Measurements from ENCODE around the gene MARCHF2. TPM values are rescaled to one million over a fixed set of nuclear protein-coding genes. Genes with fewer than 3 reads are reported as not detected.

Gene MARCHF2
- polyA plus RNA-seq, 2 of the 4 experiments (the other 2 are of a cell fraction) = 12.4 to 13.1 TPM

- Histone ChIP-seq H3K9me3 (no peaks in the 10 kb centered on the region), H3K27ac (peak overlapping the region; percentile 67 to 84; a peak in 5 of 6 replicates), H3K4me1 (peaks cover 70% of the 10 kb centered on the region), H3K4me3 (no peak overlapping the region), H3K4me2 (peak overlapping the region; percentile 73)
- FAIRE-seq = no peak
- ChIA-PET CTCF (interaction anchor here (1.0 kb wide), 1 partner anchor 47 kb away, joined by 3 read pairs; no protein-coding TSS in a partner anchor), POLR2A (interaction anchor here (1.0 kb wide), 1 partner anchor 14 kb away, joined by 3 read pairs; the partner anchor contains the start of gene HNRNPM)
- TF ChIP-seq ZFP36 (IDR thresholded peaks at IDR 0.05; ENCODE audit: borderline replicate concordance, partially characterized antibody) = no peak
- TF ChIP-seq HEYL (CRISPR knock-in tag; IDR thresholded peaks at IDR 0.05) = no peak
- TF ChIP-seq HOXB13 (CRISPR knock-in tag; IDR thresholded peaks at IDR 0.05; ENCODE audit: low read depth) = no peak
- no peak for TF ChIP-seq MYC (IDR thresholded peaks at IDR 0.05; ENCODE audit: borderline replicate concordance, low read length)
- TF ChIP-seq FOSB (CRISPR knock-in tag; IDR thresholded peaks at IDR 0.05) = no peak
- TF ChIP-seq ZC3H11A (IDR thresholded peaks at IDR 0.05) = no peak
- no peak for TF ChIP-seq KDM5A (IDR thresholded peaks at IDR 0.05)
- ATAC-seq = no peak
- no peak for DNase-seq (ENCODE audit: low read depth in 1 of 2, low spot score in 1 of 2)
- 40% methylated on average over 5 of the region's 5 CpGs for WGBS (ENCODE audit: missing lambda C conversion rate)
Measured at GRCh38 chr19:8458380-8458779, 45.3 kb downstream of the MARCHF2 start.

DNA sequence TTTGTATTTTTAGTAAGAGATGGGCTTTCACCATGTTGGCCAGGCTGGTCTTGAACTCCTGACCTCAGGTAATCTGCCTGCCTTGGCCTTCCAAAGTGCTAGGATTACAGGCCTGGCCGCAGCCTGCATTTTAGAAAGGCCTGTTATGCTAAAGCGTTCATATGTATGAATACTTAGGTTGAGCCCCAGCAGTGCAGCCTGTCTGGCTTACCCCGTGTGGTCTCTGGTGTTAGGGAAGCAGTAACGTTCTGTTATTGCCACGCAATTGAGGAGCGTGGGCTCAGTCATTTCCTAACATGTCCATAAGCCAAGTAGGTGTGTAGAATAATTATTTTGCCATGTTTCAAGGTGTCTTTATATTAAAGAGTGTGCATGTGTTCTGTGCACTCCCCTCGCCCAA is 46.0 kb downstream of the MARCHF2 start:
- H3K4me3 ChIP-seq = peak overlapping the region; percentile 16; the same call in 2 of the 3 replicates
- ChIA-PET POLR2A (interaction anchor here (1.1 to 1.3 kb wide), 2 partner anchors 14 to 55 kb away, joined by 4 to 5 read pairs; partner anchors contain the start of genes HNRNPM and ZNF414), CTCF (interaction anchor here (1.2 to 1.9 kb wide), 5 partner anchors 17 to 106 kb away, joined by 3 to 4 read pairs (median 3); partner anchors contain the start of gene MARCHF2)
- peak overlapping the region; percentile 67 to 84 for H3K27ac ChIP-seq
- DNase-seq (ENCODE audit: low read depth in 1 of 2, low spot score in 1 of 2) (no peak), FAIRE-seq (no peak), ATAC-seq (peak; percentile 41 to 63; a peak in 3 of 6 replicates)
- no peaks in the 10 kb centered on the region for H3K9me3 ChIP-seq
- H3K4me2 ChIP-seq = peak overlapping the region; percentile 73
- peaks cover 63% of the 10 kb centered on the region for H3K4me1 ChIP-seq
- no peak for TF ChIP-seq CBX2 (IDR thresholded peaks at IDR 0.05; ENCODE audit: borderline replicate concordance, low read depth)
- TF ChIP-seq MYC (IDR thresholded peaks at IDR 0.05; ENCODE audit: borderline replicate concordance, low read length) = no peak
- TF ChIP-seq PBX3 (IDR thresholded peaks at IDR 0.05) = no peak
- no peak for TF ChIP-seq EP300 (IDR thresholded peaks at IDR 0.05)
- no peak for TF ChIP-seq HOXA7 (CRISPR knock-in tag; IDR thresholded peaks at IDR 0.05)
- TF ChIP-seq RAD21 (conservative IDR thresholded peaks at IDR 0.05 in 1 of 2, IDR thresholded peaks at IDR 0.05 in 1 of 2) = no peak
- TF ChIP-seq CHD4 (IDR thresholded peaks at IDR 0.05; ENCODE audit: borderline replicate concordance) = no peak
- TF ChIP-seq KDM1A (IDR thresholded peaks at IDR 0.05; ENCODE audit: low read depth) = no peak
- no peak for TF ChIP-seq KDM5A (IDR thresholded peaks at IDR 0.05)
- no peak for TF ChIP-seq HOXB5 (CRISPR knock-in tag; IDR thresholded peaks at IDR 0.05)
- TF ChIP-seq SMC3 (IDR thresholded peaks at IDR 0.05) = no peak
- TF ChIP-seq HDAC2 (IDR thresholded peaks at IDR 0.05) = no peak
- TF ChIP-seq ZNF302 (CRISPR knock-in tag; IDR thresholded peaks at IDR 0.05) = no peak
- 16% methylated on average over 7 of the region's 7 CpGs for WGBS (ENCODE audit: missing lambda C conversion rate)

DNA sequence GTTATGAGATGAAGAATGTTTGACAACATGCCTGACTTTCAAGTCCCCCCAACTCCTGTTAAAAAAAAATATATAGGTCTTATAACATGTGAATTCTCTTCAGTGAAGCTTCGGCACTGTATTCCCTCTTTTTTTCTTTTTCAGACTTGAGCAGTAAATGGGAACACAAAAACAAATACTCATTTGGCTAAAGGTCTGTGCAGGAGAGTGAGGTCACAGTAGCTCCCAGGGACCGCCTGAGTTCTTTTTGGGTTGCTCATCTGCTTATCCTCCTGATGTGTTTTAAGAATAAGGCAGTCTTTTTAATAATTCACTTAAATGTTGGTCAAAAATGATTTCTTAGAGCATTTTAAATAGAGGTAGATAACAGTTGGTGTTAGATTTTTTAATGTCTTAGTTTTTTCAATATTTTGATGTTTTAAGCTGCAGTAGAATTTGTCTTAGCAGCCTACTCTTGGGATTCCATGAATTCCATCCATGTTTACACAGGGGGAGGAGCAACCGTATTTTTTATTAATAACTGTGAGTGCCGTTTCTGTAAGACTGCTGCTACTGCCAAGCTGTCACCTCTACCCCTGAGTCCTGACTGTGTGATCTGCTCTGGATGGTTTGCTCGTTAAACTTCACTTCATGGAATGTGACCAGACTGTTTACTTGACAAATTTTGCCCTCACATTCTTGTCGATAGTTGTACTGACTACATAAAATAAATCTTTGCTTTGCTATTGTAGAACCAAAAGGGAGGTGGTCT is 46.6 kb downstream of the MARCHF2 start:
- CTCF ChIA-PET = interaction anchor here (0.5 to 1.9 kb wide), 7 partner anchors 11 to 1308 kb away, joined by 3 to 4 read pairs (median 3); partner anchors contain the start of gene MARCHF2
- TF ChIP-seq JUN (IDR thresholded peaks at IDR 0.05) (peak in 1 of 2 experiments; percentile 13; a peak in 1 of 5 replicates), ESRRA (IDR thresholded peaks at IDR 0.05; ENCODE audit: borderline replicate concordance, low read length) (no peak), GATA3 (IDR thresholded peaks at IDR 0.05; ENCODE audit: borderline replicate concordance) (peak; percentile 38; the same call in 1 of the 2 replicates), FOSL2 (IDR thresholded peaks at IDR 0.05) (no peak), FOSL2 (CRISPR knock-in tag; IDR thresholded peaks at IDR 0.05) (peak; percentile 37; the same call in 1 of the 2 replicates)
- Histone ChIP-seq H3K4me2 (peak overlapping the region; percentile 73), H3K9me3 (no peaks in the 10 kb centered on the region), H3K4me3 (peak overlapping the region; percentile 16; the same call in 2 of the 3 replicates), H3K4me1 (peaks cover 61% of the 10 kb centered on the region), H3K27ac (peak overlapping the region; percentile 67 to 84)
- FAIRE-seq (no peak), ATAC-seq (peak; percentile 86 to 88), DNase-seq (ENCODE audit: low read depth in 1 of 2, low spot score in 1 of 2) (peak; percentile 49 to 52)
- POLR2A ChIA-PET = interaction anchor here (1.1 to 1.3 kb wide), 2 partner anchors 15 to 54 kb away, joined by 4 to 5 read pairs; partner anchors contain the start of genes HNRNPM and ZNF414
- WGBS (ENCODE audit: missing lambda C conversion rate) = 0% methylated on average over 6 of the region's 6 CpGs

Measured in A549 (cell line).